Activated CD4-positive, alpha-beta memory T cell treated with anti-CD3 and anti-CD28 coated beads, Interleukin-2, amount 10 ng/mL, durations not matched to agents 7 days and 5 days (primary cell): ENCODE measurements around the gene SCD5. TPM values are rescaled to one million over a fixed set of nuclear protein-coding genes. Genes with fewer than 3 reads are reported as not detected.

Source experiments
- CTCF ChIA-PET: fragments of 350-600 bp; sonication (Branson Sonifier 250); formaldehyde crosslinking; loops from one replicate; lab custom pipeline; 2021; ENCODE audit warnings: antibody characterized with exemption, inconsistent platforms; lab: Charles Lee
- POLR2A ChIA-PET: fragments of 350-600 bp; sonication (Branson Sonifier 250); formaldehyde crosslinking; loops from one replicate; lab custom pipeline; 2021; ENCODE audit warnings: antibody characterized with exemption; lab: Charles Lee
- DNase-seq: peaks from one replicate; pipeline ENCODE4 v3.0.0-alpha.2; 2020
- H3K27ac Mint-ChIP-seq: one replicate; pipeline ENCODE4 v1.8.0; 2021; ENCODE audit warnings: mild to moderate bottlenecking, mixed read lengths
- H3K27me3 Mint-ChIP-seq: one replicate; pipeline ENCODE4 v1.8.0; 2021; ENCODE audit warnings: mixed read lengths
- H3K36me3 Mint-ChIP-seq: one replicate; pipeline ENCODE4 v1.8.0; 2021; ENCODE audit warnings: low read depth, mixed read lengths
- H3K4me1 Mint-ChIP-seq: one replicate; pipeline ENCODE4 v1.8.0; 2021; ENCODE audit warnings: mixed read lengths
- H3K4me3 Mint-ChIP-seq: one replicate; pipeline ENCODE4 v1.8.0; 2021; ENCODE audit warnings: mild to moderate bottlenecking, mixed read lengths
- H3K9me3 Mint-ChIP-seq: one replicate; pipeline ENCODE4 v1.8.0; 2021; ENCODE audit warnings: mixed read lengths
- total RNA-seq, 2 experiments: library from RNA; stranded (reverse); gene quantifications; one replicate each; pipeline ENCODE4 v1.2.3, GENCODE V29; 2021

The SCD5 gene
- total RNA-seq, 2 experiments from 2014 or later, result 0.20 to 0.45 TPM

GRCh38 chr4:82775243-82775642 is 23.4 kb downstream of the SCD5 start:
- peaks cover 21% of the 10 kb centered on the region for H3K27me3 Mint-ChIP-seq
- no peaks in the 10 kb centered on the region for H3K9me3 Mint-ChIP-seq
- H3K4me1 Mint-ChIP-seq, result no peaks in the 10 kb centered on the region
- no peak overlapping the region for H3K27ac Mint-ChIP-seq
- no peak for DNase-seq
- POLR2A ChIA-PET, result no interaction called here
- CTCF ChIA-PET, result no interaction called here
- H3K4me3 Mint-ChIP-seq, result no peak overlapping the region
- H3K36me3 Mint-ChIP-seq, result no peaks in the 10 kb centered on the region

GRCh38 chr4:82774711-82775171 is 23.9 kb downstream of the SCD5 start:
- Mint-ChIP-seq H3K27me3 (peaks cover 24% of the 10 kb centered on the region), H3K4me1 (no peaks in the 10 kb centered on the region), H3K27ac (no peak overlapping the region), H3K36me3 (no peaks in the 10 kb centered on the region), H3K9me3 (no peaks in the 10 kb centered on the region), H3K4me3 (no peak overlapping the region)
- no peak for DNase-seq
- ChIA-PET CTCF (no interaction called here), POLR2A (no interaction called here)

GRCh38 chr4:82773057-82773456 is 25.5 kb downstream of the SCD5 start:
- H3K27me3 Mint-ChIP-seq, result peaks cover 30% of the 10 kb centered on the region

GRCh38 chr4:82770607-82771006 is 28.0 kb downstream of the SCD5 start:
- Mint-ChIP-seq H3K9me3 (peaks cover 8% of the 10 kb centered on the region), H3K36me3 (peaks cover 3% of the 10 kb centered on the region), H3K4me1 (no peaks in the 10 kb centered on the region), H3K27ac (no peak overlapping the region), H3K27me3 (peaks cover 30% of the 10 kb centered on the region), H3K4me3 (no peak overlapping the region)
- ChIA-PET CTCF (no interaction called here), POLR2A (no interaction called here)
- no peak for DNase-seq

More at GRCh38 chr4:82773057-82773456, 25.5 kb downstream of the SCD5 start:
- DNase-seq, result no peak
- Mint-ChIP-seq H3K9me3 (no peaks in the 10 kb centered on the region), H3K4me3 (no peak overlapping the region), H3K4me1 (no peaks in the 10 kb centered on the region), H3K36me3 (no peaks in the 10 kb centered on the region), H3K27ac (no peak overlapping the region)
- POLR2A ChIA-PET, result no interaction called here
- CTCF ChIA-PET, result no interaction called here

GRCh38 chr4:82765134-82765533 is 33.5 kb downstream of the SCD5 start:
- peaks cover 3% of the 10 kb centered on the region for H3K36me3 Mint-ChIP-seq
- no peak for DNase-seq
- H3K27ac Mint-ChIP-seq, result no peak overlapping the region
- no peaks in the 10 kb centered on the region for H3K4me1 Mint-ChIP-seq
- ChIA-PET CTCF (no interaction called here), POLR2A (no interaction called here)
- H3K27me3 Mint-ChIP-seq, result peaks cover 22% of the 10 kb centered on the region
- peaks cover 11% of the 10 kb centered on the region for H3K9me3 Mint-ChIP-seq
- no peak overlapping the region for H3K4me3 Mint-ChIP-seq

- Mint-ChIP-seq H3K27me3 (peaks cover 17% of the 10 kb centered on the region), H3K27ac (no peak overlapping the region), H3K4me1 (no peaks in the 10 kb centered on the region), H3K9me3 (peaks cover 5% of the 10 kb centered on the region), H3K36me3 (no peaks in the 10 kb centered on the region), H3K4me3 (no peak overlapping the region)
- ChIA-PET POLR2A (no interaction called here), CTCF (no interaction called here)
- no peak for DNase-seq
Observed at GRCh38 chr4:82761229-82761628, 37.4 kb downstream of the SCD5 start.

- Mint-ChIP-seq H3K9me3 (no peaks in the 10 kb centered on the region), H3K4me1 (no peaks in the 10 kb centered on the region), H3K27me3 (peaks cover 23% of the 10 kb centered on the region), H3K4me3 (no peak overlapping the region), H3K27ac (no peak overlapping the region), H3K36me3 (no peaks in the 10 kb centered on the region)
- no peak for DNase-seq
- POLR2A ChIA-PET, result no interaction called here
- CTCF ChIA-PET, result no interaction called here
Observed at GRCh38 chr4:82758701-82759685, 39.6 kb downstream of the SCD5 start.

- no peaks in the 10 kb centered on the region for H3K36me3 Mint-ChIP-seq
- H3K4me1 Mint-ChIP-seq, result no peaks in the 10 kb centered on the region
- H3K4me3 Mint-ChIP-seq, result no peak overlapping the region
- H3K27me3 Mint-ChIP-seq, result peaks cover 32% of the 10 kb centered on the region
- H3K9me3 Mint-ChIP-seq, result no peaks in the 10 kb centered on the region
- ChIA-PET CTCF (no interaction called here), POLR2A (no interaction called here)
- no peak for DNase-seq
- H3K27ac Mint-ChIP-seq, result no peak overlapping the region
Observed at GRCh38 chr4:82756061-82756460, 42.5 kb downstream of the SCD5 start.

GRCh38 chr4:82755650-82756049 is 42.9 kb downstream of the SCD5 start:
- CTCF ChIA-PET, result no interaction called here
- no peak for DNase-seq
- POLR2A ChIA-PET, result no interaction called here
- Mint-ChIP-seq H3K4me1 (no peaks in the 10 kb centered on the region), H3K27ac (no peak overlapping the region), H3K9me3 (no peaks in the 10 kb centered on the region), H3K27me3 (peaks cover 32% of the 10 kb centered on the region), H3K36me3 (no peaks in the 10 kb centered on the region), H3K4me3 (no peak overlapping the region)

- no peak for DNase-seq
- Mint-ChIP-seq H3K27me3 (peaks cover 27% of the 10 kb centered on the region), H3K4me1 (no peaks in the 10 kb centered on the region), H3K9me3 (no peaks in the 10 kb centered on the region), H3K4me3 (no peak overlapping the region), H3K36me3 (no peaks in the 10 kb centered on the region), H3K27ac (no peak overlapping the region)
- ChIA-PET POLR2A (no interaction called here), CTCF (no interaction called here)
Observed at GRCh38 chr4:82754513-82755165, 44.0 kb downstream of the SCD5 start.

- Mint-ChIP-seq H3K9me3 (no peaks in the 10 kb centered on the region), H3K27ac (no peak overlapping the region), H3K4me1 (no peaks in the 10 kb centered on the region), H3K27me3 (peaks cover 28% of the 10 kb centered on the region), H3K4me3 (no peak overlapping the region), H3K36me3 (no peaks in the 10 kb centered on the region)
- ChIA-PET POLR2A (no interaction called here), CTCF (no interaction called here)
- no peak for DNase-seq
Observed at GRCh38 chr4:82753725-82754410, 44.7 kb downstream of the SCD5 start.

GRCh38 chr4:82753238-82753637 is 45.4 kb downstream of the SCD5 start:
- ChIA-PET CTCF (interaction anchor here (1.4 kb wide), 1 partner anchor 14 kb away, joined by 4 read pairs; no protein-coding TSS in a partner anchor), POLR2A (no interaction called here)
- Mint-ChIP-seq H3K4me1 (no peaks in the 10 kb centered on the region), H3K36me3 (no peaks in the 10 kb centered on the region), H3K27me3 (peaks cover 30% of the 10 kb centered on the region), H3K27ac (no peak overlapping the region), H3K4me3 (no peak overlapping the region), H3K9me3 (no peaks in the 10 kb centered on the region)
- no peak for DNase-seq
